NOMO-1 (cell line): ENCODE measurements around the gene CHN1.

ENCODE experiments used
- DNase-seq, 2 experiments: peaks; one replicate each; lab custom pipeline; 2025; ENCODE audit not compliant: unreplicated experiment in 2 of 2; lab: John Stamatoyannopoulos, UW

Gene CHN1

GRCh38 chr2:174929786-174930185 lies 75.4 kb downstream of the CHN1 start:
- no peak for DNase-seq

- DNase-seq: no peak
Measured at GRCh38 chr2:174925046-174925784, 80.0 kb downstream of the CHN1 start.

- DNase-seq: no peak
Measured at GRCh38 chr2:174924061-174924693, 81.0 kb downstream of the CHN1 start.

GRCh38 chr2:174919947-174920595 lies 85.1 kb downstream of the CHN1 start:
- DNase-seq: no peak

GRCh38 chr2:174918886-174919526 lies 86.2 kb downstream of the CHN1 start:
- DNase-seq: no peak

- DNase-seq: no peak
Measured at GRCh38 chr2:174916270-174916930, 88.8 kb downstream of the CHN1 start.

GRCh38 chr2:174914853-174915760 lies 90.1 kb downstream of the CHN1 start:
- no peak for DNase-seq

- no peak for DNase-seq
Measured at GRCh38 chr2:174908284-174908683, 96.9 kb downstream of the CHN1 start.

GRCh38 chr2:174903264-174903556 lies 102.0 kb downstream of the CHN1 start:
- DNase-seq: no peak

- DNase-seq: no peak
Measured at GRCh38 chr2:174902506-174903263, 102.5 kb downstream of the CHN1 start.

GRCh38 chr2:174901075-174901474 lies 104.1 kb downstream of the CHN1 start:
- DNase-seq: no peak

- no peak for DNase-seq
Measured at GRCh38 chr2:174897286-174897685, 107.9 kb downstream of the CHN1 start.

GRCh38 chr2:174893018-174893417 lies 112.2 kb downstream of the CHN1 start:
- DNase-seq: no peak

- no peak for DNase-seq
Measured at GRCh38 chr2:174892546-174892945, 112.6 kb downstream of the CHN1 start.

- DNase-seq: no peak
Measured at GRCh38 chr2:174888646-174889271, 116.4 kb downstream of the CHN1 start.

- no peak for DNase-seq
Measured at GRCh38 chr2:174888146-174888545, 117.0 kb downstream of the CHN1 start.

GRCh38 chr2:174882416-174882815 lies 122.8 kb downstream of the CHN1 start:
- DNase-seq: no peak

GRCh38 chr2:174881678-174882077 lies 123.5 kb downstream of the CHN1 start:
- no peak for DNase-seq

GRCh38 chr2:174878537-174879147 lies 126.5 kb downstream of the CHN1 start:
- DNase-seq: no peak
